Skeletal muscle tissue (tissue), 4 donors: ENCODE results near the gene ZNF516. TPM values are rescaled to one million over a fixed set of nuclear protein-coding genes. Genes with fewer than 3 reads are reported as not detected.
A peak's percentile ranks its signal among the peaks of the same experiment; 100 is the strongest.

Source experiments
- H3K27ac ChIP-seq: one replicate; pipeline ENCODE4 v1.7.0; 2013; ENCODE audit warnings: mild to moderate bottlenecking, low read depth, low read length, inconsistent platforms
- H3K27me3 ChIP-seq, 3 donors: one replicate each; pipeline ENCODE4 v1.7.0; 2013; ENCODE audit warnings: low read length in 3 of 3; ENCODE audit not compliant: control insufficient read depth in 3 of 3, insufficient read depth in 3 of 3
- H3K36me3 ChIP-seq, 3 donors: one replicate each; pipeline ENCODE4 v1.7.0; 2013; ENCODE audit warnings: low read length in 3 of 3; ENCODE audit not compliant: control insufficient read depth in 3 of 3, insufficient read depth in 3 of 3
- H3K4me1 ChIP-seq, 3 donors: one replicate each; pipeline ENCODE4 v1.7.0; 2013; ENCODE audit warnings: low read length in 3 of 3, mild to moderate bottlenecking in 3 of 3; ENCODE audit not compliant: control insufficient read depth in 3 of 3, insufficient read depth in 3 of 3
- H3K4me3 ChIP-seq, 3 donors: one replicate each; pipeline ENCODE4 v1.7.0; 2013; ENCODE audit warnings: low read length in 3 of 3
- H3K9ac ChIP-seq, 3 donors: one replicate each; pipeline ENCODE4 v1.7.0; 2013; ENCODE audit warnings: low read length in 3 of 3, mild to moderate bottlenecking in 3 of 3, moderate library complexity in 2 of 3, low read depth in 1 of 3
- H3K9me3 ChIP-seq, 3 donors: one replicate each; pipeline ENCODE4 v1.7.0; 2013; ENCODE audit warnings: low read length in 3 of 3; ENCODE audit not compliant: control insufficient read depth in 3 of 3
- total RNA-seq: library from RNA; depleted of rRNA; stranded (reverse); fragments of >200 nt; gene quantifications from one replicate; pipeline ENCODE4 v1.2.3, GENCODE V29; 2014
- donor health status: Osteomylitis.

The ZNF516 gene
- total RNA-seq, 1 donor from 2014 or later: 33.9 TPM

GRCh38 chr18:76452357-76452756 lies 42.7 kb downstream of the ZNF516 start:
- no peaks in the 10 kb centered on the region for H3K36me3 ChIP-seq
- H3K4me1 ChIP-seq: peaks cover 50 to 58% (median 55%) of the 10 kb centered on the region in 3 donors
- peak overlapping the region; percentile 89 to 96 (median 90) for H3K4me3 ChIP-seq
- H3K27me3 ChIP-seq: no peaks in the 10 kb centered on the region
- H3K9me3 ChIP-seq: no peaks in the 10 kb centered on the region
- H3K9ac ChIP-seq: peak overlapping the region; percentile 90 to 95 (median 92)
- peak overlapping the region; percentile 96 for H3K27ac ChIP-seq

- Histone ChIP-seq H3K4me3 (peak overlapping the region; percentile 89 to 96 (median 90)), H3K27me3 (no peaks in the 10 kb centered on the region), H3K36me3 (no peaks in the 10 kb centered on the region), H3K4me1 (peaks cover 55 to 59% (median 59%) of the 10 kb centered on the region in 3 donors), H3K9me3 (no peaks in the 10 kb centered on the region), H3K9ac (peak overlapping the region; percentile 90 to 95 (median 92)), H3K27ac (peak overlapping the region; percentile 96)
These were observed 43.4 kb downstream of the ZNF516 start for GRCh38 chr18:76451396-76452331.

GRCh38 chr18:76450452-76451395 lies 44.3 kb downstream of the ZNF516 start:
- Histone ChIP-seq H3K9ac (peak overlapping the region; percentile 90 to 95 (median 92)), H3K4me3 (peak overlapping the region; percentile 89 to 96 (median 90)), H3K27ac (peak overlapping the region; percentile 96), H3K36me3 (no peaks in the 10 kb centered on the region), H3K9me3 (no peaks in the 10 kb centered on the region), H3K4me1 (peaks cover 56 to 64% (median 60%) of the 10 kb centered on the region in 3 donors), H3K27me3 (no peaks in the 10 kb centered on the region)

- Histone ChIP-seq H3K27ac (peak overlapping the region; percentile 96), H3K27me3 (no peaks in the 10 kb centered on the region), H3K4me1 (peaks cover 54 to 65% (median 63%) of the 10 kb centered on the region in 3 donors), H3K9ac (no peak overlapping the region), H3K9me3 (no peaks in the 10 kb centered on the region), H3K36me3 (no peaks in the 10 kb centered on the region), H3K4me3 (no peak overlapping the region)
These were observed 46.0 kb downstream of the ZNF516 start for GRCh38 chr18:76449111-76449453.

GRCh38 chr18:76448256-76449110 lies 46.6 kb downstream of the ZNF516 start:
- Histone ChIP-seq H3K27ac (peak overlapping the region; percentile 96), H3K27me3 (no peaks in the 10 kb centered on the region), H3K4me3 (no peak overlapping the region), H3K36me3 (no peaks in the 10 kb centered on the region), H3K9ac (no peak overlapping the region), H3K9me3 (no peaks in the 10 kb centered on the region), H3K4me1 (peaks cover 59 to 67% (median 62%) of the 10 kb centered on the region in 3 donors)

GRCh38 chr18:76447258-76447890 lies 47.7 kb downstream of the ZNF516 start:
- H3K27ac ChIP-seq: peak overlapping the region; percentile 19
- peaks cover 53 to 63% (median 57%) of the 10 kb centered on the region in 3 donors for H3K4me1 ChIP-seq
- H3K4me3 ChIP-seq: peak overlapping the region in 2 of 3 donors; percentile 14 to 17
- no peaks in the 10 kb centered on the region for H3K27me3 ChIP-seq
- no peaks in the 10 kb centered on the region for H3K9me3 ChIP-seq
- peaks cover under 1 to 4% (median 4%) of the 10 kb centered on the region in 3 donors for H3K36me3 ChIP-seq
- no peak overlapping the region for H3K9ac ChIP-seq

GRCh38 chr18:76446321-76447257 lies 48.5 kb downstream of the ZNF516 start:
- H3K4me1 ChIP-seq: peaks cover 45 to 56% (median 52%) of the 10 kb centered on the region in 3 donors
- peaks cover 9 to 10% (median 10%) of the 10 kb centered on the region in 3 donors for H3K36me3 ChIP-seq
- H3K27ac ChIP-seq: peak overlapping the region; percentile 19
- peak overlapping the region in 1 of 3 donors; percentile 17 for H3K4me3 ChIP-seq
- H3K9me3 ChIP-seq: no peaks in the 10 kb centered on the region
- H3K27me3 ChIP-seq: no peaks in the 10 kb centered on the region
- peak overlapping the region in 2 of 3 donors; percentile 20 to 66 for H3K9ac ChIP-seq

- peak overlapping the region in 1 of 3 donors; percentile 66 for H3K9ac ChIP-seq
- peak overlapping the region; percentile 19 for H3K27ac ChIP-seq
These were observed 49.3 kb downstream of the ZNF516 start for GRCh38 chr18:76445741-76446232.

More at GRCh38 chr18:76445741-76446232, 49.3 kb downstream of the ZNF516 start:
- H3K27me3 ChIP-seq: no peaks in the 10 kb centered on the region
- H3K4me3 ChIP-seq: no peak overlapping the region
- H3K36me3 ChIP-seq: peaks cover 12 to 16% (median 14%) of the 10 kb centered on the region in 3 donors
- H3K4me1 ChIP-seq: peaks cover 43 to 56% (median 48%) of the 10 kb centered on the region in 3 donors
- no peaks in the 10 kb centered on the region for H3K9me3 ChIP-seq
